Measurements from ENCODE around the gene NHERF2.

NHERF2 gene

GRCh38 chr16:2084895-2085625 is 58.4 kb downstream of the NHERF2 start:
- no peak for DNase-seq

- DNase-seq: no peak
These were observed 59.0 kb downstream of the NHERF2 start for GRCh38 chr16:2085669-2086068.

GRCh38 chr16:2086106-2086742 is 59.5 kb downstream of the NHERF2 start:
- no peak for DNase-seq

GRCh38 chr16:2086812-2087747 is 60.4 kb downstream of the NHERF2 start:
- DNase-seq: no peak

GRCh38 chr16:2087748-2088631 is 61.3 kb downstream of the NHERF2 start:
- DNase-seq: no peak
